H1 (cell line): ENCODE results near the gene CAPN9. TPM values are rescaled to one million over a fixed set of nuclear protein-coding genes. Genes with fewer than 3 reads are reported as not detected.
"Not testable (repeated sequence)": the region's sequence is repeated elsewhere in the genome, so short reads cannot be mapped to it uniquely, and the experiment has no call there.

Source experiments
- CTCF ChIA-PET: fragments of 300-600 bp; sonication (Branson Sonifier 250); formaldehyde crosslinking; loops from one replicate; lab custom pipeline; 2021; ENCODE audit not compliant: partially characterized antibody; lab: Charles Lee
- POLR2A ChIA-PET: fragments of 300-600 bp; sonication (Branson Sonifier 250); formaldehyde crosslinking; loops from one replicate; lab custom pipeline; 2021; ENCODE audit warnings: inconsistent platforms; ENCODE audit not compliant: partially characterized antibody; lab: Charles Lee
- DNase-seq, 2 experiments: peaks; one replicate each; pipeline versions ENCODE4 v3.0.0 to v3.0.0-alpha.2; 2010 to 2022; ENCODE audit warnings: low spot score in 2 of 2, low read depth in 1 of 2, mixed read lengths in 1 of 2
- FAIRE-seq: peaks from 2 replicates; lab custom pipeline; 2011; peaks lifted over from hg19 to GRCh38; lab: Jason Lieb, UNC
- H2AFZ ChIP-seq: 2 replicates; pipeline ENCODE4 v1.8.1; 2012; ENCODE audit warnings: low read length, inconsistent platforms
- H2AK5ac ChIP-seq: 2 replicates; pipeline ENCODE4 v1.6.1; 2013; ENCODE audit warnings: low read depth, low read length
- H2BK120ac ChIP-seq: replicated peaks from 2 replicates; pipeline ENCODE3; 2013; ENCODE audit warnings: low read depth, low read length, inconsistent platforms
- H2BK12ac ChIP-seq: 2 replicates; pipeline ENCODE4 v1.6.1; 2013; ENCODE audit warnings: low read depth, low read length
- H2BK15ac ChIP-seq: 2 replicates; pipeline ENCODE4 v1.6.1; 2013; ENCODE audit warnings: low read length
- H2BK20ac ChIP-seq: 2 replicates; pipeline ENCODE4 v1.6.1; 2013; ENCODE audit warnings: low read length
- H2BK5ac ChIP-seq: 2 replicates; pipeline ENCODE4 v1.6.1; 2013; ENCODE audit warnings: low read depth, low read length
- H3K14ac ChIP-seq: 2 replicates; pipeline ENCODE4 v1.6.1; 2013; ENCODE audit warnings: inconsistent platforms; ENCODE audit not compliant: insufficient read length
- H3K18ac ChIP-seq: 2 replicates; pipeline ENCODE4 v1.6.1; 2013; ENCODE audit warnings: low read length; ENCODE audit errors: extremely low read depth
- H3K23ac ChIP-seq: 2 replicates; pipeline ENCODE4 v1.6.1; 2013; ENCODE audit warnings: inconsistent platforms; ENCODE audit not compliant: insufficient read length
- H3K23me2 ChIP-seq: 2 replicates; pipeline ENCODE4 v1.6.1; 2013; ENCODE audit warnings: low read depth, low read length
- H3K27ac ChIP-seq: 2 replicates; pipeline ENCODE4 v1.6.1; 2011; ENCODE audit warnings: low read depth, low read length, inconsistent platforms
- H3K27me3 ChIP-seq, 4 experiments: replicated peaks in 1 of 4; 1 replicate in 1 of 4; 2 replicates in 3 of 4; pipeline versions ENCODE4 v1.6.1 to v1.8.1; 2011 to 2013; ENCODE audit warnings: low read length in 3 of 4, mild to moderate bottlenecking in 3 of 4, inconsistent platforms in 2 of 4, mixed read lengths in 2 of 4, moderate library complexity in 1 of 4; ENCODE audit not compliant: control insufficient read depth in 3 of 4, insufficient read depth in 3 of 4; ENCODE audit errors: extremely low read depth in 1 of 4
- H3K36me3 ChIP-seq, 4 experiments: 2 replicates each; pipeline versions ENCODE4 v1.6.1 to v1.8.1; 2011 to 2013; ENCODE audit warnings: mild to moderate bottlenecking in 4 of 4, low read length in 3 of 4, moderate library complexity in 2 of 4, control low read depth in 1 of 4, inconsistent platforms in 1 of 4; ENCODE audit not compliant: insufficient read depth in 4 of 4, control insufficient read depth in 2 of 4
- H3K4ac ChIP-seq: replicated peaks from 2 replicates; pipeline ENCODE3; 2013; ENCODE audit warnings: low read length, low read depth, mixed read lengths, inconsistent platforms; ENCODE audit not compliant: insufficient read length
- H3K4me1 ChIP-seq, 4 experiments: replicated peaks in 1 of 4; 1 replicate in 1 of 4; 2 replicates in 3 of 4; pipeline versions ENCODE4 v1.6.1 to v1.8.1; 2011 to 2013; ENCODE audit warnings: low read length in 3 of 4, inconsistent platforms in 2 of 4, mixed read lengths in 1 of 4; ENCODE audit not compliant: insufficient read depth in 4 of 4, control insufficient read depth in 3 of 4
- H3K4me2 ChIP-seq, 2 experiments: 2 replicates each; pipeline versions ENCODE4 v1.6.1 to v1.8.1; 2011 to 2013; ENCODE audit warnings: low read depth in 2 of 2, low read length in 2 of 2, control low read depth in 1 of 2, inconsistent platforms in 1 of 2, mild to moderate bottlenecking in 1 of 2; ENCODE audit not compliant: insufficient read depth in 1 of 2
- H3K4me3 ChIP-seq, 4 experiments: fragments of 200-600, 300-600 bp in 1 of 4; sonication (generic), shearing (Covaris generic), sonication (Bioruptor Twin) in 1 of 4; 2 replicates each; pipeline versions ENCODE4 v1.5.1 to v1.8.1; 2011 to 2016; ENCODE audit warnings: low read length in 4 of 4, low read depth in 3 of 4, control low read depth in 2 of 4, inconsistent platforms in 2 of 4, mild to moderate bottlenecking in 2 of 4, mixed read lengths in 1 of 4, moderate library complexity in 1 of 4; ENCODE audit not compliant: insufficient read depth in 2 of 4; ENCODE audit errors: extremely low read depth in 1 of 4
- H3K56ac ChIP-seq: replicated peaks from 2 replicates; pipeline ENCODE3; 2013; ENCODE audit warnings: low read depth, mild to moderate bottlenecking, mixed read lengths, low read length, inconsistent platforms; ENCODE audit not compliant: insufficient read length
- H3K79me1 ChIP-seq: 2 replicates; pipeline ENCODE4 v1.6.1; 2013; ENCODE audit warnings: low read depth, low read length, control low read depth
- H3K79me2 ChIP-seq, 2 experiments: 2 replicates each; pipeline versions ENCODE4 v1.6.1 to v1.8.1; 2012 to 2013; ENCODE audit warnings: low read length in 2 of 2, mild to moderate bottlenecking in 2 of 2, inconsistent platforms in 1 of 2; ENCODE audit not compliant: insufficient read depth in 2 of 2, control insufficient read depth in 1 of 2
- H3K9ac ChIP-seq, 4 experiments: replicated peaks in 1 of 4; 1 replicate in 1 of 4; 2 replicates in 3 of 4; pipeline versions ENCODE4 v1.6.1 to v1.8.1; 2011 to 2013; ENCODE audit warnings: low read depth in 3 of 4, low read length in 3 of 4, control low read depth in 2 of 4, mild to moderate bottlenecking in 2 of 4, moderate library complexity in 2 of 4, inconsistent platforms in 1 of 4; ENCODE audit errors: extremely low read depth in 1 of 4
- H3K9me3 ChIP-seq, 2 experiments: 2 replicates each; pipeline versions ENCODE4 v1.6.1 to v1.8.1; 2012 to 2013; ENCODE audit warnings: mild to moderate bottlenecking in 2 of 2, moderate library complexity in 2 of 2, control low read depth in 1 of 2, inconsistent platforms in 1 of 2, low read depth in 1 of 2, low read length in 1 of 2, mixed read lengths in 1 of 2; ENCODE audit not compliant: insufficient read depth in 2 of 2
- H4K20me1 ChIP-seq, 2 experiments: replicated peaks in 1 of 2; 2 replicates each; pipeline versions ENCODE3 to v1.8.1; 2011 to 2013; ENCODE audit warnings: inconsistent platforms in 2 of 2, low read length in 2 of 2, mild to moderate bottlenecking in 1 of 2; ENCODE audit not compliant: insufficient read depth in 2 of 2, control insufficient read depth in 1 of 2
- H4K5ac ChIP-seq: 2 replicates; pipeline ENCODE4 v1.6.1; 2013; ENCODE audit warnings: low read length, low read depth, mixed read lengths, inconsistent platforms; ENCODE audit not compliant: insufficient read length
- H4K8ac ChIP-seq: 2 replicates; pipeline ENCODE4 v1.8.0; 2013; ENCODE audit warnings: mild to moderate bottlenecking, moderate library complexity, low read length, inconsistent platforms; ENCODE audit not compliant: insufficient read depth; ENCODE audit errors: extremely low read depth
- H4K91ac ChIP-seq: replicated peaks from 2 replicates; pipeline ENCODE3; 2013; ENCODE audit warnings: low read length, mixed read lengths, inconsistent platforms; ENCODE audit not compliant: insufficient read length
- polyA plus RNA-seq, 7 experiments: library from polyadenylated mRNA; depleted of rRNA in 3 of 7; stranded (reverse) in 5 of 7; unstranded in 2 of 7; fragments of >200 nt in 5 of 7; fragments of 200-250 nt in 2 of 7; gene quantifications; 1 replicate in 5 of 7; 2 replicates in 1 of 7; 4 replicates in 1 of 7; pipeline versions ENCODE4 v1.2.1 to v1.2.3, GENCODE V29; 2011 to 2013; ENCODE audit warnings: missing spikeins in 2 of 7, mixed read lengths in 2 of 7
- total RNA-seq: library from RNA; stranded (reverse); fragmentation: NEBNext Ultra II Directional; extraction: Animal tissue kit (Norgen Biotek cat#: 25700); gene quantifications from 2 replicates; pipeline ENCODE4 v1.2.1, GENCODE V29; 2021

CAPN9 gene
- total and polyA plus RNA-seq, 2 of the 8 experiments (the other 6 are each of a cell fraction or from before 2014, with no cell fraction given), result 0.22 to 0.76 TPM

DNA sequence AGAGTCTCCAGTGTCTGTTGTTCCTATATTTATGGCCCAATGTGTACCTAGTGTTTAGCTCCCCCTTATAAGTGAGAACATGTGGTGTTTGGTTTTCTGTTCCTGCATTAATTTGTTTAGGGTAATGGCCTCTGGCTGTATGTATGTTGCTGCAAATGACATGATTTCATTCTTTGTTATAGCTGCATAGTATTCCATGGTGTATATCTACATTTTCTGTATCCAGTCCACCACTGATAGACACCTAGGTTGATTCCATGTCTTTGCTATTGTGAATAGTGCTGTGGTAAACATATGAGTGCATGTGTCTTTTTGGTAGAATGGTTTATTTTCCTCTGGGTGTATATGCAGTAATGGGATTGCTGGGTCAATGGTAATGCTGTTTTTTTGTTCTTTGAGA lies 48.2 kb upstream of the CAPN9 start:
- CTCF ChIA-PET, result interaction anchor here (1.1 to 2.7 kb wide), 9 partner anchors 8 to 115 kb away, joined by 3 to 12 read pairs (median 5); partner anchors contain the start of gene AGT
- DNase-seq, H3K18ac ChIP-seq, FAIRE-seq, H2BK15ac ChIP-seq, H2BK5ac ChIP-seq, H3K4me1 ChIP-seq, H3K4me2 ChIP-seq, H3K27ac ChIP-seq, H3K4ac ChIP-seq, H4K8ac ChIP-seq, H3K79me2 ChIP-seq, H3K79me1 ChIP-seq, H3K36me3 ChIP-seq, H3K56ac ChIP-seq, H4K20me1 ChIP-seq, H3K23me2 ChIP-seq, H2BK120ac ChIP-seq, H3K23ac ChIP-seq, H3K9me3 ChIP-seq, H4K5ac ChIP-seq, H3K4me3 ChIP-seq, H3K14ac ChIP-seq, H3K9ac ChIP-seq, POLR2A ChIA-PET, H3K27me3 ChIP-seq, H2AK5ac ChIP-seq, H4K91ac ChIP-seq, H2AFZ ChIP-seq, H2BK20ac ChIP-seq, H2BK12ac ChIP-seq: not testable (repeated sequence)
